A549 (cell line): ENCODE data around the gene OR7A17. TPM values are rescaled to one million over a fixed set of nuclear protein-coding genes. Genes with fewer than 3 reads are reported as not detected.

Source experiments
- ATAC-seq, 2 experiments: fragments of 200-7000 bp in 1 of 2; fragments of >200 bp in 1 of 2; cut with Nextera tagmentation in 1 of 2; cut with Tn5 transposase in 1 of 2; 3 replicates each; pipeline versions ENCODE4 v1.8.0 to v1.9.1; 2018 to 2020; ENCODE audit warnings: mild to moderate bottlenecking in 1 of 2, moderate library complexity in 1 of 2
- CTCF ChIA-PET: fragments of 300-600 bp; sonication (Branson Sonifier 250); formaldehyde crosslinking; extraction: SDS; loops from one replicate; lab custom pipeline; 2021; ENCODE audit warnings: antibody characterized with exemption, inconsistent platforms; lab: Yijun Ruan, JAX
- POLR2A ChIA-PET: fragments of 350-600 bp; formaldehyde crosslinking; extraction: SDS; loops from one replicate; lab custom pipeline; 2021; ENCODE audit warnings: antibody characterized with exemption, inconsistent platforms; lab: Yijun Ruan, JAX
- DNase-seq, 2 experiments: peaks; one replicate each; pipeline versions ENCODE4 v3.0.0 to v3.0.0-alpha.2; 2011 to 2016; ENCODE audit warnings: low read depth in 1 of 2, low spot score in 1 of 2
- FAIRE-seq: peaks from 2 replicates; lab custom pipeline; 2011; peaks lifted over from hg19 to GRCh38; lab: Jason Lieb, UNC
- H3K27ac ChIP-seq, 2 experiments: fragments of >200 bp; sonication (Bioruptor Twin); formaldehyde crosslinking; 3 replicates each; pipeline ENCODE4 v1.5.1; 2016 to 2017
- H3K4me1 ChIP-seq: fragments of >200 bp; sonication (Bioruptor Twin); formaldehyde crosslinking; 3 replicates; pipeline ENCODE4 v1.6.1; 2016
- H3K4me2 ChIP-seq: fragments of >200 bp; sonication (Bioruptor Twin); formaldehyde crosslinking; 3 replicates; pipeline ENCODE4 v1.6.1; 2016
- H3K4me3 ChIP-seq: fragments of >200 bp; sonication (Bioruptor Twin); formaldehyde crosslinking; 3 replicates; pipeline ENCODE4 v1.5.1; 2016
- H3K9me3 ChIP-seq: fragments of >200 bp; sonication (Bioruptor Twin); formaldehyde crosslinking; 3 replicates; pipeline ENCODE4 v1.6.1; 2016
- CBX2 ChIP-seq: fragments of 200-600 bp; sonication (generic); IDR thresholded peaks from 2 replicates; pipeline ENCODE4 v1.6.1; 2016; ENCODE audit warnings: low read depth, mild to moderate bottlenecking, borderline replicate concordance
- CEBPB ChIP-seq, 2 experiments: fragments of >200 bp in 1 of 2; sonication (Bioruptor Twin) in 1 of 2; formaldehyde crosslinking in 1 of 2; IDR thresholded peaks; 2 replicates each; pipeline ENCODE4 v1.6.1; 2012 to 2016
- EHMT2 ChIP-seq: fragments of 200-600 bp; sonication (generic); IDR thresholded peaks from 2 replicates; pipeline ENCODE4 v1.6.1; 2016; ENCODE audit warnings: antibody characterized with exemption, low read depth, mild to moderate bottlenecking, moderate library complexity
- EP300 ChIP-seq, 2 experiments: fragments of >200 bp; sonication (Bioruptor Twin); formaldehyde crosslinking; IDR thresholded peaks; 2 replicates in 1 of 2; 3 replicates in 1 of 2; pipeline ENCODE4 v1.6.1; 2016 to 2017
- ESRRA ChIP-seq: fragments of 150-350 bp; IDR thresholded peaks from 2 replicates; pipeline ENCODE4 v1.6.1; 2014; ENCODE audit warnings: mild to moderate bottlenecking, low read length, borderline replicate concordance
- FOSL2 ChIP-seq, 2 experiments: fragments of 450-650 bp in 1 of 2; fragments of >200 bp in 1 of 2; sonication (Bioruptor Twin) in 1 of 2; formaldehyde crosslinking; IDR thresholded peaks; 2 replicates each; pipeline versions ENCODE4 v1.5.0 to v1.6.1; 2016 to 2020; ENCODE audit warnings: mild to moderate bottlenecking in 1 of 2, moderate library complexity in 1 of 2
- FOXS1 ChIP-seq: fragments of 250-450 bp; sonication (Bioruptor Pico); IDR thresholded peaks from 2 replicates; pipeline ENCODE4 v1.5.0; 2020; ENCODE audit warnings: mild to moderate bottlenecking, moderate library complexity
- GATA3 ChIP-seq: IDR thresholded peaks from 2 replicates; pipeline ENCODE4 v1.6.1; 2012; ENCODE audit warnings: borderline replicate concordance
- HEYL ChIP-seq: fragments of 250-450 bp; sonication (Bioruptor Pico); IDR thresholded peaks from 2 replicates; pipeline ENCODE4 v1.8.0; 2021; ENCODE audit warnings: mild to moderate bottlenecking, moderate library complexity
- MAFK ChIP-seq: fragments of 450-650 bp; IDR thresholded peaks from 2 replicates; pipeline ENCODE4 v1.6.1; 2014; ENCODE audit not compliant: partially characterized antibody
- MAX ChIP-seq: IDR thresholded peaks from 2 replicates; pipeline ENCODE4 v1.6.1; 2012
- MAZ ChIP-seq: fragments of 150-350 bp; IDR thresholded peaks from 2 replicates; pipeline ENCODE4 v1.6.1; 2014; ENCODE audit warnings: antibody characterized with exemption, low read depth, low read length, borderline replicate concordance
- NFE2L2 ChIP-seq: fragments of 150-350 bp; conservative IDR thresholded peaks from 2 replicates; pipeline ENCODE4 v1.6.1; 2014; ENCODE audit warnings: low read length
- NPAS2 ChIP-seq: fragments of 250-450 bp; sonication (Bioruptor Pico); IDR thresholded peaks from 2 replicates; pipeline ENCODE4 v1.8.0; 2022; ENCODE audit warnings: mild to moderate bottlenecking, moderate library complexity, borderline replicate concordance
- NR3C1 ChIP-seq: fragments of >200 bp; sonication (Bioruptor Twin); formaldehyde crosslinking; IDR thresholded peaks from 3 replicates; pipeline ENCODE4 v1.6.1; 2017
- PHF8 ChIP-seq: fragments of 200-600 bp; sonication (generic); IDR thresholded peaks from 2 replicates; pipeline ENCODE4 v1.6.1; 2016; ENCODE audit warnings: low read depth, mild to moderate bottlenecking, antibody characterized with exemption, moderate library complexity, borderline replicate concordance
- RAD21 ChIP-seq, 2 experiments: fragments of >200 bp in 1 of 2; sonication (Bioruptor Twin) in 1 of 2; formaldehyde crosslinking in 1 of 2; IDR thresholded peaks in 1 of 2; conservative IDR thresholded peaks in 1 of 2; 2 replicates in 1 of 2; 3 replicates in 1 of 2; pipeline ENCODE4 v1.6.1; 2012 to 2018; ENCODE audit warnings: inconsistent platforms in 1 of 2
- TP53 ChIP-seq: fragments of 250-450 bp; sonication (Bioruptor Pico); IDR thresholded peaks from 2 replicates; pipeline ENCODE4 v1.5.0; 2021; ENCODE audit warnings: mild to moderate bottlenecking, moderate library complexity
- ZC3H11A ChIP-seq: fragments of 450-650 bp; IDR thresholded peaks from 2 replicates; pipeline ENCODE4 v1.6.1; 2014; ENCODE audit warnings: antibody characterized with exemption, mild to moderate bottlenecking
- ZNF302 ChIP-seq: fragments of 250-450 bp; sonication (Bioruptor Pico); IDR thresholded peaks from 2 replicates; pipeline ENCODE4 v1.9.0; 2021; ENCODE audit warnings: inconsistent platforms, mild to moderate bottlenecking, moderate library complexity
- ZSCAN20 ChIP-seq: fragments of 250-450 bp; sonication (Bioruptor Pico); IDR thresholded peaks from 2 replicates; pipeline ENCODE4 v1.8.0; 2022; ENCODE audit warnings: mild to moderate bottlenecking, moderate library complexity
- WGBS: methylation state at CpG from one replicate; pipeline ENCODE4 v1.1.6; 2017; ENCODE audit errors: missing lambda C conversion rate; 5-methylcytosine and 5-hydroxymethylcytosine counted together
- polyA plus RNA-seq, 4 experiments: library from polyadenylated mRNA; depleted of rRNA in 3 of 4; stranded (reverse); fragments of >200 nt; fragmentation: RNase III in 1 of 4; extraction: RNeasy Plus Mini Kit Qiagen cat#74134 plus additional on column Dnase treatment in 1 of 4; gene quantifications; 2 replicates in 3 of 4; 3 replicates in 1 of 4; pipeline ENCODE4 v1.2.3, GENCODE V29; 2011 to 2017
- TF ChIP-seq, protein P1 (sequence below): fragments of 150-350 bp; IDR thresholded peaks from 2 replicates; pipeline ENCODE4 v1.6.1; 2014; ENCODE audit warnings: low read depth, mild to moderate bottlenecking, low read length
- TF ChIP-seq, protein P2 (sequence below): fragments of 450-650 bp; IDR thresholded peaks from 2 replicates; pipeline ENCODE4 v1.6.1; 2014; ENCODE audit warnings: antibody characterized with exemption

Gene OR7A17
- polyA plus RNA-seq, 2 of the 4 experiments (the other 2 are of a cell fraction): not detected

DNA sequence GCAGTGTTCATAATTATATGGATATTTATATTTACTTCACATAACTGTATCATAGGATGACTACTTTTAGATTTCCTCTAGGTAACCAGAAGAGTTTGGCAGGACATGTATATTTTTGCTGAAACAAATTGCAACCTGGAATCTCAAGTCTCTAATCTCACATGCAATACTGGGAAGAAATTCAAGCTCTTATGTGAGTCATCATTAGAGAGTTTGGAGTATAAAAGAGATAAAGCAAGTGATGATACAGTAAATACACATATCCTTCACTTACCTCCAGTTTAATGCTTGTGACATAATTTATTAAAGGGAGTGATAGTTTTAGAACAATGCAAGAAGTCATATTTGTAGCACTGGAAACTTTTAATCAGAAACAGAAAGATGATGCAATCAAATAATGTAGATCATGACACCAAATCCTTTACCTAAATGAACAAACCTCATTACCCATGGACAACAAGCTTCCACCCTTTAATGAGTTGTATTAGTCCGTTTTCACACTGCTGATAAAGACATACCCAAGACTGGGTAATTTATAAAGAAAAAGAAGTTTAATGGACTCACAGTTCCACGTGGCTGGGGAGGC, 15.8 kb upstream of the OR7A17 start:
- no peak overlapping the region for H3K4me2 ChIP-seq
- ATAC-seq (no peak), FAIRE-seq (no peak), DNase-seq (no peak)
- 0% methylated on average over 2 of the region's 2 CpGs for WGBS
- no peak overlapping the region for H3K4me3 ChIP-seq
- no peaks in the 10 kb centered on the region for H3K4me1 ChIP-seq
- no peak overlapping the region for H3K27ac ChIP-seq
- TF ChIP-seq PHF8 (no peak), MAZ (no peak), ZC3H11A (no peak), GATA3 (no peak), NR3C1 (no peak), RAD21 (conservative IDR thresholded peaks at IDR 0.05 in 1 of 2, IDR thresholded peaks at IDR 0.05 in 1 of 2) (no peak), ZSCAN20 (CRISPR knock-in tag) (no peak), FOSL2 (IDR thresholded peaks at IDR 0.05) (no peak), FOSL2 (CRISPR knock-in tag; IDR thresholded peaks at IDR 0.05) (no peak), ZNF302 (CRISPR knock-in tag) (no peak), NFE2L2 (no peak), TP53 (CRISPR knock-in tag) (no peak), NPAS2 (CRISPR knock-in tag) (no peak), ESRRA (no peak), CBX2 (no peak), MAFK (no peak), FOXS1 (no peak)
- TF ChIP-seq, protein P1, sequence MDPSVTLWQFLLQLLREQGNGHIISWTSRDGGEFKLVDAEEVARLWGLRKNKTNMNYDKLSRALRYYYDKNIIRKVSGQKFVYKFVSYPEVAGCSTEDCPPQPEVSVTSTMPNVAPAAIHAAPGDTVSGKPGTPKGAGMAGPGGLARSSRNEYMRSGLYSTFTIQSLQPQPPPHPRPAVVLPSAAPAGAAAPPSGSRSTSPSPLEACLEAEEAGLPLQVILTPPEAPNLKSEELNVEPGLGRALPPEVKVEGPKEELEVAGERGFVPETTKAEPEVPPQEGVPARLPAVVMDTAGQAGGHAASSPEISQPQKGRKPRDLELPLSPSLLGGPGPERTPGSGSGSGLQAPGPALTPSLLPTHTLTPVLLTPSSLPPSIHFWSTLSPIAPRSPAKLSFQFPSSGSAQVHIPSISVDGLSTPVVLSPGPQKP: no peak
- ChIA-PET POLR2A (no interaction called here), CTCF (interaction anchor here (1.0 kb wide), 1 partner anchor 8 kb away, joined by 3 read pairs; no protein-coding TSS in a partner anchor)
- H3K9me3 ChIP-seq: no peaks in the 10 kb centered on the region

- CTCF ChIA-PET: interaction anchor here (1.4 to 1.9 kb wide), 2 partner anchors 105 to 317 kb away, joined by 7 to 12 read pairs; no protein-coding TSS in a partner anchor
- no peak for TF ChIP-seq EHMT2
- no peak for TF ChIP-seq CEBPB (IDR thresholded peaks at IDR 0.05)
- peak; percentile 70 for TF ChIP-seq MAFK
- TF ChIP-seq MAX: no peak
- TF ChIP-seq, all 56 proteins: peak for 1
- no peak for FAIRE-seq
- no peak for DNase-seq
- no peaks in the 10 kb centered on the region for H3K4me1 ChIP-seq
- H3K4me2 ChIP-seq: no peak overlapping the region
- 36% methylated on average over 10 of the region's 10 CpGs for WGBS
- POLR2A ChIA-PET: no interaction called here
- H3K27ac ChIP-seq: no peak overlapping the region
- ATAC-seq: no peak
- H3K9me3 ChIP-seq: 0 out of 3 replicates have a peak, but pooled peaks cover 4% of the 10 kb centered on the region
- no peak overlapping the region for H3K4me3 ChIP-seq
Observed at GRCh38 chr19:14890643-14891379, 4.9 kb upstream of the OR7A17 start.

DNA sequence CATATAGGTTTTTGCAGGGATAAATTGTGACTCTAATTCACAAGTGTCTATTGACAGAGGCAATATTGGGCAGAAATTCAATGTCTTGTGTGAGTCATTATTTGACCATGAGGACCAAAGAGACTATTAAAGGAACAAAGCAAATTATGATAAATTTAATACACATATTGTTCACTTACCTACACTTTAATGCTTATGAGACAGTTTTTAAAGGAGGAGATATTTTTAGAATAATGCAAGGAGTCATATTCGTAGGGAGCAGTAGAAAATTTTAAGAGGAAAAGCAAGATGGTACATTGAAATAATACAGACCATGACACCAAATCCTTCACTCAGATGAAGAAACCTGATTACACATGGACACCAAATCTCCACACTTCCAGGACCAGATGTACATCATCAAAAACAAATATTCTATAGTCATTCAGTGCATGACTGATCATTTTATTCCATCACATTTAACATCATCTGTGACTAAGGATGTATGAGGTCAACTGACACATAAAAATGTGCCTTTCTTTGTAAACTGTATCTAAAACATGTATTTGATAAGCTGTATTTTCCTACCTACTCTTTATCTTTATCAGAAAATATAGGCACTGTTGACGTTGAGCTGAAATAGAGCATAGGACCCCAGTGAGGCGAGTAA, 4.2 kb upstream of the OR7A17 start:
- no peak overlapping the region for H3K27ac ChIP-seq
- H3K4me3 ChIP-seq: no peak overlapping the region
- CTCF ChIA-PET: interaction anchor here (1.4 to 1.9 kb wide), 2 partner anchors 104 to 317 kb away, joined by 7 to 12 read pairs; no protein-coding TSS in a partner anchor
- FAIRE-seq (no peak), DNase-seq (no peak), ATAC-seq (no peak)
- no peak overlapping the region for H3K4me2 ChIP-seq
- H3K4me1 ChIP-seq: no peaks in the 10 kb centered on the region
- WGBS: 9% methylated on average over 3 of the region's 3 CpGs
- TF ChIP-seq EP300 (IDR thresholded peaks at IDR 0.05): no peak
- TF ChIP-seq MAFK: peak; percentile 13
- TF ChIP-seq HEYL (CRISPR knock-in tag): no peak
- TF ChIP-seq, protein P2, sequence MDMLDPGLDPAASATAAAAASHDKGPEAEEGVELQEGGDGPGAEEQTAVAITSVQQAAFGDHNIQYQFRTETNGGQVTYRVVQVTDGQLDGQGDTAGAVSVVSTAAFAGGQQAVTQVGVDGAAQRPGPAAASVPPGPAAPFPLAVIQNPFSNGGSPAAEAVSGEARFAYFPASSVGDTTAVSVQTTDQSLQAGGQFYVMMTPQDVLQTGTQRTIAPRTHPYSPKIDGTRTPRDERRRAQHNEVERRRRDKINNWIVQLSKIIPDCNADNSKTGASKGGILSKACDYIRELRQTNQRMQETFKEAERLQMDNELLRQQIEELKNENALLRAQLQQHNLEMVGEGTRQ: no peak
- POLR2A ChIA-PET: no interaction called here
- H3K9me3 ChIP-seq: 0 out of 3 replicates have a peak, but pooled peaks cover 4% of the 10 kb centered on the region
